Measurements from ENCODE around the gene ALKBH3.

- no peak for TF ChIP-seq CTCF (IDR thresholded peaks at IDR 0.05; ENCODE audit: poor library complexity)
- no peak for TF ChIP-seq EZH2 (IDR thresholded peaks at IDR 0.05; ENCODE audit: borderline replicate concordance)
- no peak for TF ChIP-seq EZH2phosphoT487 (IDR thresholded peaks at IDR 0.05; ENCODE audit: low read depth, severe bottlenecking, unreplicated experiment)
Measured at GRCh38 chr11:43953521-43953920, 72.9 kb downstream of the ALKBH3 start.
